ENCODE results near the gene HLA-DRA. TPM values are rescaled to one million over a fixed set of nuclear protein-coding genes. Genes with fewer than 3 reads are reported as not detected.
A peak's percentile ranks its signal among the peaks of the same experiment; 100 is the strongest.
"Not testable (repeated sequence)": the region's sequence is repeated elsewhere in the genome, so short reads cannot be mapped to it uniquely, and the experiment has no call there.

The HLA-DRA gene
- polyA plus RNA-seq, 5 donors = 50.0 to 79.3 (median 62.3) TPM

DNA sequence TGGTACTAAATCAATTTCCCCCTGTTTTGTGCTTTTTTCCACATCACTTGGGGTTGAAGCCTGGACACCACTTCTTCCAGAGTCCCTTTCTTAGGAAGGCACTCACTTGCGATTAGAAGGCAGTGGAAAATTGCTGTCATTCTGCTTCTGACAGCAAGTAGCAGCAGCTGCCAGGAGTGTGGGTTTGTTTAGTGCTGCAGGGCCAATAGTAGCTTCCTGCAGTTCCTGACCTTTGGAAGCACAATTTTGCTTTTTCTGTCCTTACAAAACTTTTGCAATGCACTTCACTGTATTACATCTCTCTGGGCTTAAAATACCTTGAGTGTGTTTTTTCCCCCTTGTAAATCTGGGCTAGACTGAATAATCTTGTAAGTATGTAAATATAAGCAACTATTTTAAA lies 12.5 kb upstream of the HLA-DRA start:
- DNase-seq = no peak

DNA sequence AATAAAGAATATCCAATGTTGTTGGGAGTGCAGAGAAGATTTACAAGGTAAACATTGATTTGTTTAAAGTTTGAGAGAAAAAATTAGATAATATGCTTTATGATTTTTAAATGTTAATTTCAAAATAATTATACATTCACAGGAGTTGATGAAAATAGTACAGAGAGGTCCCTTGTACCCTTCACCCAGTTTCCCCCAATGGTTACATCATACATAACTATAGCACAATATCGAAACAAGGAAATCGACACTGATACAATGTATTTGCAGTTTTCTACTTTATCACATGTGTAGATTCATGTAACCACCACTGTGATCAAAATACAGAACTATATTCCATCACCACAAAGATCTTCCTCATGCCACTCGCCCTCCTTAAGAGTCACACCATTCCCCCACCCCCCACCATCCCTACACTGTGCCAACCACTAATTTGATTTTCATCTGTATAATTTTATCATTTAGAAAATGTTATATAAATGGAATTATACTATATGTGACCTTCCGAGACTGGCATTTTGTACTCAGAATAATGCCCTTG lies 11.7 kb upstream of the HLA-DRA start:
- DNase-seq = no peak

DNA sequence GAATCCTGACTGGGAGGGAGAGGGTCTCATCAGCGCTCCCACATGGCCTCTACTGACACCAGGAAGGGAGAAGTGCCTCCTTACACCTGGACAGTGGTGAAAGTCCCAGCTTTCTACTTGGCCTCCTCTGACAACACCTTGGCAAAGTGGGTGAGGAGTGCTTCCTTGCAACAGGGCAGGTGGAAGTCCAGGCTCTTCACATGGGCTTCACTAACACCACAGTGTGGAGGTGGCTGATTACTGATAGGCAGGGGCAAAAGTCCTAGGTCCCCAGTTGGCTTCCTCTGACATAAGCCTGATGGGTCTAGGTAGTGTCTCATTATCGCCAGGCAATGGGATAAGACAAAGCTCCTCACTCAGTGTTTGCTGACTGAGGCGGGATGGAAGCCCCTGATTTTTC lies 9.5 kb upstream of the HLA-DRA start:
- DNase-seq = no peak

DNA sequence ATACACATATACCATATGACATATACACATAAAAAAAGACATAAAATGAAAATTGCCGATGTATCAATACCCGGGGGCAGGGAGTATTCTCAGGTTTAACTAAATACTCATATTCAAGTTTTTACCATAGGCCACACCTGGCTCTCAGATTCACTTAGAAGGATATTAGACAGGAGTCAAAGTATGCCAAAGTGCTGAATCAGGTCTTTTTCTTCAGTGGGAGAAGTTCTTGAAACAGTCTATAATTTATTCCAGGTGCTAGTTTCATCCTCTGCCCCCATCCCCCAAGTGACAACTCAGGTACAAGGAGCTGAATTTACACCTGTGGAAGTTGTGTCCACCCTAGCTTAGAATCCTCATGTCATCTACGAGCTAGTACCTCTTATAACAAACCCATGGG lies 8.5 kb upstream of the HLA-DRA start:
- DNase-seq = no peak

DNA sequence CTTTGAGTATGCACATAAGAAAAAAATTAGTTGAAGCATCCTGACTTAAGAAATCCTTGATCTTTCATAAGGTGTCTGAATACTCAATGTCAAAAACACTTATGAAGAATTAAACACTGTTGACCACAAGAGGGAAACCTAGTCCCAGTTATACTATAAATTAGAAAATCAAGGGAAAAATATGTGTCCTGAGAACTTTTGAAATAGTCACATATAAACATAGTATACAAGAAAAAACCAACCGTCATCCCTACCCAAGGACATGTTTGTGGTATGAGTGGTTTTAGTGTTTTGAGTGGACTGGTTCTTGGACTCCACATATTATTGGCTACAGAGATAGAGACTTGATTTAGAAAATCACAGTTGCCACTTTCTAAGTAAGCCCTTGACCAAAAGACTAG lies 7.6 kb upstream of the HLA-DRA start:
- DNase-seq = peak in 1 of 2 donors; percentile 8

DNA sequence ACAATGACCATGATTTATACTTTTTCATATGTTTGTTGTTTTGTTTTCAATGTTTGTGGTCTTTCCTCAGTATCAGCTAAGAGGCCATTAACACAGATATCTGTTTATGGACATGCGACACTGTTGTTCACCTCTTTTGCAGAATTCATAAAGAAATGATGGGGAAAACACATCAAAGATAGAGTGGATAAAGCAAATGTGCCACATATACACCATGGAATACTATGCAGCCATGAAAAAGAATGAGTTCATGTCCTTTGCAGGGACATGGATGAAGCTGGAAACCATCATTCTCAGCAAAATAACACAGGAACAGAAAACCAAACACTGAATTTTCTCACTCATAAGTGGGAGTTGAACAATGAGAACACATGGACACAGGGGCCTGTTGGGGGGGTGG lies 5.7 kb upstream of the HLA-DRA start:
- not testable (repeated sequence) for DNase-seq

DNA sequence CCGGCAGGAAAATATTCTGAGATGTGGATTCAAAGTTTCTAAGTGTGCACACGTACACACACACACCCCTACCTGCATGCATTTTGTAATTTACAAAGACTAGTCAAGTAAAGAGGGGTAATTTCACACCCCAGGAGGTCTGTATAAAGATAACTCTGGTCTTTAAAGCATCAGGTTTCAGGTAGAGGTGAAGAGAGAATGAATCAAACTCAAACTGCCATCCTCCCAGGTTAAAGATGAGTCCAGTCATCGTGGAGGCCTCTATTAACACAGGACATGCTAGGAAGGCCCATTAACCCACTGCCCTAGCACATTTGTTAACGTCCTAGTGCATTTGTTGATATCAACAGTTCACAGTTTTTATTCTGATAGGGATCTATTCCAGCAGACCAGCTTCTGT lies 3.5 kb upstream of the HLA-DRA start:
- DNase-seq = no peak

DNA sequence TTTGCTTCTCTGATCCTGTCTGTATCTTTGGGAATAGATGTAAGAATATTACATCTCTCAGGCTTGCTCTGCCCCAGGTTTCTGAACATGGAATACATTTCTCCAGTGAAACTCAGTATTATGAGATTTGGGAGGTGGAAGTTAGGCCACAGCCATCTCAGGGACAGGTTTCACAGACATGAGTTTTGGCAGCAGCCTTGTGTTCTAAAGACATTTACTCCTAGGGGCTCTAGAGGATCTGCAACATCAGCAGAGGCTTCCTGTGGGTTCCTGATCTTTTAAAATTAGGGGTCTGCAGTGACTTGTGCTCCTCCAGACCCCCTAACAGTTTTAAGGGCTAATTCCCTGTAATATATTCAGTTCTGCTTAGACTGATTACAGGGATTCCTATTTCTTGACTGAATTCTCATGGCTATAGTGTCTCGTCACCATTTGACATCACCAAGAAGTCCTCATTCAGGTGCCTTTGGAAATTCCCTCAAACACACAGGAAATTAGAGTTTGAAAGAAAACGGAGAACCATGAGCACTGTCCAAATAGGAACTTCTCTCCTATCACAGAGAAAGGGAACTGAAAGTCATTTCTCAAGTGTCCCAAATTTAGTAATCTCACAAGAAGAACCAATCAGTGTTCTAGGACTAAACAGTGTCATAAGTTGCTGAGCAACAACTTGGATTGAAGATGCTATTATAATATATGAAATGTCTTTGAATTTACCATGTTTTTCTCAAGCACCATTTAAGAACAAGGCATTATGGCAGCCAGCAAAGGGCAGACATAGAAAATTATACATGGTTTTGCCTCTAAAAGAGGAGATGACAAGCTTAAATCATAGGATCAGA lies 2.5 kb upstream of the HLA-DRA start:
- no peak for DNase-seq

DNA sequence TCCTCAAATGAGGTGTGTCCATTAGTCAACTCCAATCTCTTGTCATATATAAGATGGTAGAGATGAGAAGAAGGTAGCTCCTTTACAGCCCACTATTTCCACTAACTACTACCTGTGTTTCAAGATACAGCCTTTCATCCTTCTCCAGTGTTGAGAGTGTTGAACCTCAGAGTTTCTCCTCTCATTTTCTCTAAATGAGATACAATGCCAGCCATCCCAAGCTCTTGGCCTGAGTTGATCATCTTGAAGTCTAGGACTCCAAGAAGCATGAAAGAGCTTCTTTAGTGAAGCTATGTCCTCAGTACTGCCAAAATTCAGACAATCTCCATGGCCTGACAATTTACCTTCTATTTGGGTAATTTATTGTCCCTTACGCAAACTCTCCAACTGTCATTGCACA lies 548 bp upstream of the HLA-DRA start:
- no peak for DNase-seq

DNA sequence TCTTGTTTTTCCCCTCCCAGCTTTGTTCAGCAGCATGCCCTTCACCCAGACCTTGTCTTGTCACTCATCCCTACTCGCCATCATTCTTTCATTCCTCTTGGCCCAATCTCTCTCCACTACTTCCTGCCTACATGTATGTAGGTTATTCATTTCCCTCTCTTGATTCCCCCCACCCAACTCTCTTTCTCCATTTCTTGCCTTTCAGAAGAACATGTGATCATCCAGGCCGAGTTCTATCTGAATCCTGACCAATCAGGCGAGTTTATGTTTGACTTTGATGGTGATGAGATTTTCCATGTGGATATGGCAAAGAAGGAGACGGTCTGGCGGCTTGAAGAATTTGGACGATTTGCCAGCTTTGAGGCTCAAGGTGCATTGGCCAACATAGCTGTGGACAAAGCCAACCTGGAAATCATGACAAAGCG lies 2.6 kb downstream of the HLA-DRA start:
- no peak for DNase-seq

DNA sequence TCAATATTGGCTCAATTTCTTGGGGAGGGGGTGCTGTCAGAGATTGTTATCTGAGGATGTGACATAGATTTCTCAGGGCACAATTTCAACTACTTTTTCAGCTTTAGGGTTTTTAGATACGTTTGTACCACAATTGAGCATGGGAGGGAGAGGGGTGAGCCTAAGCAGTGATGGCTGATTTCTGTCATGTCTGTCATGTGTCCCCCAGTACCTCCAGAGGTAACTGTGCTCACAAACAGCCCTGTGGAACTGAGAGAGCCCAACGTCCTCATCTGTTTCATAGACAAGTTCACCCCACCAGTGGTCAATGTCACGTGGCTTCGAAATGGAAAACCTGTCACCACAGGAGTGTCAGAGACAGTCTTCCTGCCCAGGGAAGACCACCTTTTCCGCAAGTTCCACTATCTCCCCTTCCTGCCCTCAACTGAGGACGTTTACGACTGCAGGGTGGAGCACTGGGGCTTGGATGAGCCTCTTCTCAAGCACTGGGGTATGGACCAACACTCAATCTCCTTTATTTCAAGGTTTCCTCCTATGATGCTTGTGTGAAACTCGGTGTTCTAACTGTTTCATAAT lies 3.4 kb downstream of the HLA-DRA start:
- no peak for DNase-seq

DNA sequence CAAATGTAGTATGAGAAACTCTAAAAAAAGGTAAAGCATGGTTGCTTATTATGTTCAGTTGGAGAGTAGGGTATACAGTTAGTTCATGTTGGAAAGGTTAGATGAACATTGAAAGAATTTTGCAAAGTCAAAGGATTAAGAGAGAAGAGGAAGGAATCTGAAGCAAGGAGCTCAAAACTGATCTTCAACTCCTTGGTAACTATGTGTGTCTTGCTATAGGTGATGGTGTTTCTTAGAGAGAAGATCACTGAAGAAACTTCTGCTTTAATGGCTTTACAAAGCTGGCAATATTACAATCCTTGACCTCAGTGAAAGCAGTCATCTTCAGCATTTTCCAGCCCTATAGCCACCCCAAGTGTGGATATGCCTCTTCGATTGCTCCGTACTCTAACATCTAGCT lies 4.7 kb downstream of the HLA-DRA start:
- DNase-seq = no peak

DNA sequence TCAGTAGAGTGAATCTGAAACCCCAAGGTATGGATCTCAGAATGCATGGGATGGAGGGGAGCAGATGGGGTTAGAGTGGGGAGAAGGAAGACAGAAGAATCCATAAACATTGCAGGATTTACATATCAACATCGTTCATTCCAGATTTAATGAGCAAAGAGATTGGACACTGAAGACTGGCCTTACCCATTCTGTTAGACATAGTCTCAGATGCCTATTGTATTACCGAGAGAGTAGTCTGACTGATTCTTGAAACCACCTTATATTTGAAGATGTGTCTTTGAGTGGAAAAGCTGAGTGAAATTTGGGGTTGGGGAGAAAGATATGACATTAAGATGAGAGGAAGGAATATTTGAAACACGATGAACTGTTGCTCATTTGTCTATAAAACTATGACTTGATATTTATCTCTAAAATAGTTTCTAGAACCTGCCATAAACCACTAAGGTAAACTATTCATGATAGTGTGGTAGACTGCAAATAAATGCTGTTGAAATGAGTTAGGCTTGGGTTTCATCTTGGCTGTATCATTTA lies 5.7 kb downstream of the HLA-DRA start:
- DNase-seq = no peak

DNA sequence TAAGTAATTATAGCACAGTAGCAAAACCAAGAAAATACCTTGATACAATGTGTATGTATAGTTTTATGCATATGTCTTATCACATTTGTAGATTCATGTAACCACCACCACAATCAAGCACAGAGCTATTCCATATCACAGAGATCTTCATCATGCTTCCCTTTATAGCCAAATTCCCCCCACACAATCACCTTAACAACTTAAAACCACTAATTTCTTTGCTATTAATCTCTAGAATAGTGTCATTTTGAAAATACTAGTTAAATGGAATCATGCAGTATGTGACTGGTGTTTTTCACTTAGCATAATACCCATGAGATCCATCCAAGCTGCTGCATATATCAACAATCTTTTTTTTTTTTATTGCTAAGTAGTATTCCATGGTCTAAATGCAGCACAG lies 8.2 kb downstream of the HLA-DRA start:
- DNase-seq = no peak

DNA sequence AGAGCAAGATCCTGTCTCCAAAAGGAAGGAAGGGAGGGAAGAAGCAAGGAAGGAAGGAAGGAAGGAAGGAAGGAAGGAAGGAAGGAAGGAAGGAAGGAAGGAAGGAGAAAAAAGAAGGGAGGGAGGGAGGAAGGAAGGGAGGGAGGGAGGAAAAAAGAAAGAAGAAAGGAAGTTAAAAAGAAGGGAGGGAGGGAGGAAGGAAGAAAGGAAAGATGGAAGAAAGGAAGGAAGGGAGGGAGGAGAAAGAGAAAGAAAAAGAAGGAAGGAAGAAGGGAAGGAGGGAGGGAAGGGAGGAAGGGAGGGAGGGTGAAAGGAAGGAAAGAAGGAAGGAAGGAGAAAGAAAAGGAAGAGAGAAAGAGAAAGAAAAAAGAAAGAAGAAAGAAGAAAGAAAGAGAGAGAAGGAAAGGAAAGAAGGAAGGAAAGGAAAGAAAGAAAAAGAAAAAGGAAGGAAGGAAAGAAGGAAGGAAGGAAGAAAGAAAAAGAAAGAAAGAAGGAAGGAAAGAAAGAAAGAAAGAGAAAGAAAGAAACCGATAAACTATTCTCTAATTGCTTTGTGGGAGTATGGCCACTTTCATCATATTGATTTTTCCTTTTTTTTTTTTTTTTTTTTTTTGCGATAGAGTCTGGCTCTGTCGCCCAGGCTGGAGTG lies 9.5 kb downstream of the HLA-DRA start:
- no peak for DNase-seq

DNA sequence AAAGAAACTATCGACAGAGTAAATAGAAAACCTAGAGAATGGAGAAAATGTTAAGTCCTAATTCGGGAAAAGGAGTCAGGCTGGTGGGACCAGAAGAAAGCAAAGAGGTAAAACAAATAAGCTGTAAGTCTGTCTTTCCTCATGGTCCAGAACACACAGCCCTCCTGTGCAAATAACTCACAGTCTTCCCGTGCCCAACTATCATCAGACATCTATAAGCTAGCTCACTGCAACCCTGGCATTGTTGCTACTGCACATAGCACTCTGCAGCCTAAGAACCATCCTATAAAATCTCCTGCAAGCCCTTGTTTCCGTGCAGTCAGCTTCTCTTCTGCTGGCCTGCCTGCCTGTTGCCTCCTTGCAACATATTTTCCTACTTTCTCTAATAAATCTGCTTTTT lies 17.4 kb downstream of the HLA-DRA start:
- DNase-seq = no peak

DNA sequence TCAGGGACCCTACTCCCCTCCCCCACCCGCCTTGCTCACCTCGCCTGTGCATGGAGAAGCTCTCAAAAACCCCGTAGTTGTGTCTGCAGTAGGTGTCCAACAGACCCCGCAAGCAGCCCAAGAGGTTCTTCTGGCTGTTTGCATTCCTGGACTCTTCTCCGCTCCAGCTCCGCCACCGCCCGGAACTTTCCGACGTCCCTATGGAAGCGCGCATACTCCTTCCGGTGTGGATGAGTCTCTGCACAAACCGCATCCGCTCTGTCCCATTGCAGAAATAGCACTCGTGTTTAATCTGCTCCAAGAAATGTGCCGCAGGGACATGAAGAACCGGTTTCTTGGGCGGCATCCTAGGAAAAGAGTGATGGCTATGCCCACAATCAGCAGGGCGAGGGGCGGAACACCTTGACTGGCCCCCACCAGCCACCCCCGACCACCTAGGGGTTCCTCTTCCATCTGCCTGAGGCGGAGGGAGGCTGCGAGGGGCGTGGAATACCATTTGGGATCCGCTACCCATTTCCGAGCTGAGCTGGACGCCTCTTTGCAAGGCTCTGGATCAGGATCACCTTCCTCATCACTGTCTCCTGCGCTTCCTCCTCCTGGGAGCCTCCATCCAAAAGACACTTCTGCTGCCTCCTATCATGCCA lies 20.2 kb downstream of the HLA-DRA start:
- no peak for DNase-seq

DNA sequence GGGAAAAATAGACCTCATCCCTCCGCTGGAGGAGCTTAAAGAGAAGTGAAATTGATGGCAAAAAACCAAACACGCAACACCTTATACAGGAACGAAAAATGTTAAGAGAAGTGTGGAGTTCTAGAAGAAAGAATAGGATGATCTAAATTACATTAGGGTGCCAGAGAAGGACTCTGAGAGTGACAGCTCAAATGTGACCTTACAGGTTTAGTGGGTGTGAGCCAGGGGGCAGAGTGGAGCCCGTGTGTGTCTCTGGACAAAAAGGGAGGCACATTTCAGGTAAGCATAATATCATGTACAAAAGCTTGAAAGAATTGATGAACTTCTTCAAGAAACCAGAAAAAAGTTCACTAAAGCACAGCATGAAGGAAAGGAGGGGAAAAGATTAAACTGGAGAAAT lies 20.8 kb downstream of the HLA-DRA start:
- no peak for DNase-seq

DNA sequence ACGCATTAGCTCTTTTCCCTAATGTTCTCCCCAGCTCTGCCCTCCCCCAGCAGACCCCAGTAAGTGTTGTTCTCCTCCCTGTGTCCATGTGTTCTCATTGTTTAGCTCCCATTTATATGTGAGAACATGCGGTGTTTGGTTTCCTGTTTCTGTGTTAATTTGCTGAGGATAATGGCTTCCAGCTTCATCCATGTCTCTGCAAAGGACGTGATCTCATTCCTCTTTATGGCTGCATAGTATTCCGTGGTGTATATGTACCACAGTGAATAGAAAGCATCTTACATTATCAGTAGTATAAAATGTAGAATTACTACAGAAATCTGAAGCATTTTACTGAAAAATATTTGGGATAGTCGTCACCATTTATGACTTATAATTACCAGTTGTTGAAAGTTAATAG lies 21.8 kb downstream of the HLA-DRA start:
- no peak for DNase-seq

DNA sequence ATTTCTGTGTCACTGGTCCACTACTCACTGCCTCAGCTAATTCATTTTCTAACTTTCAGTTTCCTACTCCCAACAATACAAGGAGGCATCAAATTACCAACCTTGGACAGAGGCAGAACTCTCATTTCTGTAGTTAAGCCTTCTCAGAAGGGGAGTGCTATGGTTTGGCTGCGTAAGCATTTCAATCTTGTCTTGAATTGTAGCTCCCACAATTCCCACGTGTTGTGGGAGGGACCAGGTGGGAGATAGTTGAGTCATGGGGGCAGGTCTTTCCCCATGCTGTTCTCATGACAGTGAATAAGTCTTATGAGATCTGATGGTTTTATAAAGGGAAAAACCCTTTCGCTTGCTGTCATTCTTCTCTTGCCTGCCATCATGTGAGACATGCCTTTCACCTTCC lies 22.9 kb downstream of the HLA-DRA start:
- no peak for DNase-seq

DNA sequence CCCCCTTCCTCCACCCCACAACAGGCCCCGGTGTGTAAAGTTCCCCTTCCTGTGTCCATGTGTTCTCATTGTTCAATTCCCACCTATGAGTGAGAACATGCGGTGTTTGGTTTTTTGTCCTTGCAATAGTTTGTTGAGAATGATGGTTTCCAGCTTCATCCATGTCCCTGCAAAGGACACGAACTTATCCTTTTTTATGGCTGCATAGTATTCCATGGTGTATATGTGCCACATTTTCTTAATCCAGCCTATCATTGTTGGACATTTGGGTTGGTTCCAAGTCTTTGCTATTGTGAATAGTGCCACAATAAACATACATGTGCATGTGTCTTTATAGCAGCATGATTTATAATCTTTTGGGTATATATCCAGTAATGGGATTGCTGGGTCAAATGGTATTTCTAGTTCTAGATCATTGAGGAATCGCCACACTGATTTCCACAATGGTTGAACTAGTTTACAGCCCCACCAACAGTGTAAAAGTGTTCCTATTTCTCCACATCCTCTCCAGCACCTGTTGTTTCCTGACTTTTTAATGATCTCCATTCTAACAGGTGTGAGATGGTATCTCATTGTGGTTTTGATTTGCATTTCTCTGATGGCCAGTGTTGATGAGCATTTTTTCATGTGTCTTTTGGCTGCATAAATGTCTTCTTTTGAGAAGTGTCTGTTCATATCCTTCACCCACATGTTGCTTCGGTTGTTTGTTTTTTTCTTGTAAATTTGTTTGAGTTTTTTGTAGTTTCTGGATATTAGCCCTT lies 28.2 kb downstream of the HLA-DRA start:
- DNase-seq = not testable (repeated sequence)
